ENCODE data around the gene PRDX5. TPM values are rescaled to one million over a fixed set of nuclear protein-coding genes. Genes with fewer than 3 reads are reported as not detected.

PRDX5 gene
- total and polyA plus RNA-seq, 2 donors (not counting 1 experiment from before 2014, with no cell fraction given): 50.4 to 95.5 TPM

- Histone ChIP-seq H4K20me1 (ENCODE audit: control insufficient read depth, insufficient read depth, low read length, poor library complexity, severe bottlenecking) (no peaks in the 10 kb centered on the region), H3K4me3 (ENCODE audit: control extremely low read depth in 1 of 5, extremely low read depth in 1 of 5, insufficient read depth in 1 of 5, low read depth in 2 of 5, low read length in 4 of 5) (no peak overlapping the region), H3K4me1 (ENCODE audit: control insufficient read depth in 2 of 2, insufficient read depth in 2 of 2, low read length in 2 of 2) (peaks cover 0 to 3% of the 10 kb centered on the region in 2 donors), H2AFZ (ENCODE audit: insufficient read depth, low read depth, low read length, poor library complexity, severe bottlenecking) (no peak overlapping the region), H3K9ac (ENCODE audit: low read length) (no peak overlapping the region), H3K4me2 (replicated peaks; ENCODE audit: low read depth, low read length, poor library complexity, severe bottlenecking) (no peak overlapping the region), H3K9me3 (ENCODE audit: control extremely low read depth in 1 of 3, control insufficient read depth in 2 of 3, insufficient read depth in 1 of 3, low read length in 2 of 3) (no peaks in the 10 kb centered on the region), H3K27ac (ENCODE audit: low read length in 2 of 2) (no peak overlapping the region), H3K36me3 (replicated peaks in 1 of 2; ENCODE audit: control extremely low read depth in 1 of 2, control insufficient read depth in 1 of 2, extremely low read depth in 1 of 2, insufficient read depth in 2 of 2, low read length in 1 of 2) (peaks cover 0 to 19% of the 10 kb centered on the region in 2 experiments), H3K27me3 (replicated peaks in 1 of 4; ENCODE audit: control extremely low read depth in 1 of 4, control insufficient read depth in 3 of 4, insufficient read depth in 4 of 4, low read length in 3 of 4) (no peaks in the 10 kb centered on the region), H3K79me2 (ENCODE audit: control insufficient read depth, insufficient read depth, low read length) (peaks cover 19% of the 10 kb centered on the region)
- Mint-ChIP-seq H3K9me3 (ENCODE audit: insufficient read depth) (no peaks in the 10 kb centered on the region), H3K4me1 (peaks cover 5% of the 10 kb centered on the region), H3K27ac (no peak overlapping the region), H3K4me3 (no peak overlapping the region), H3K27me3 (no peaks in the 10 kb centered on the region)
- POLR2A ChIA-PET: interaction anchor here (0.6 kb wide), 1 partner anchor 601 kb away, joined by 11 read pairs; no protein-coding TSS in a partner anchor
- 95% methylated on average over 5 of the region's 8 CpGs for WGBS (ENCODE audit: insufficient coverage)
- CTCF ChIA-PET: interaction anchor here (1.9 kb wide), 1 partner anchor 26 kb away, joined by 10 read pairs; the partner anchor contains the start of gene ESRRA
- no peak for ATAC-seq (ENCODE audit: low read depth)
- intact Hi-C loops (cut with micrococcal nuclease): no loop called here
- TF ChIP-seq, protein P1, sequence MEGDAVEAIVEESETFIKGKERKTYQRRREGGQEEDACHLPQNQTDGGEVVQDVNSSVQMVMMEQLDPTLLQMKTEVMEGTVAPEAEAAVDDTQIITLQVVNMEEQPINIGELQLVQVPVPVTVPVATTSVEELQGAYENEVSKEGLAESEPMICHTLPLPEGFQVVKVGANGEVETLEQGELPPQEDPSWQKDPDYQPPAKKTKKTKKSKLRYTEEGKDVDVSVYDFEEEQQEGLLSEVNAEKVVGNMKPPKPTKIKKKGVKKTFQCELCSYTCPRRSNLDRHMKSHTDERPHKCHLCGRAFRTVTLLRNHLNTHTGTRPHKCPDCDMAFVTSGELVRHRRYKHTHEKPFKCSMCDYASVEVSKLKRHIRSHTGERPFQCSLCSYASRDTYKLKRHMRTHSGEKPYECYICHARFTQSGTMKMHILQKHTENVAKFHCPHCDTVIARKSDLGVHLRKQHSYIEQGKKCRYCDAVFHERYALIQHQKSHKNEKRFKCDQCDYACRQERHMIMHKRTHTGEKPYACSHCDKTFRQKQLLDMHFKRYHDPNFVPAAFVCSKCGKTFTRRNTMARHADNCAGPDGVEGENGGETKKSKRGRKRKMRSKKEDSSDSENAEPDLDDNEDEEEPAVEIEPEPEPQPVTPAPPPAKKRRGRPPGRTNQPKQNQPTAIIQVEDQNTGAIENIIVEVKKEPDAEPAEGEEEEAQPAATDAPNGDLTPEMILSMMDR (IDR thresholded peaks at IDR 0.05): no peak
- TF ChIP-seq EZH2 (IDR thresholded peaks at IDR 0.05; ENCODE audit: borderline replicate concordance, insufficient read depth, low read depth, low read length, poor library complexity, severe bottlenecking): no peak
- DNase-seq: no peak
Measured at GRCh38 chr11:64278576-64279190, 39.2 kb upstream of the PRDX5 start.

Measured in B cell (primary cell).